HepG2 (cell line): ENCODE results near the gene GGA1. TPM values are rescaled to one million over a fixed set of nuclear protein-coding genes. Genes with fewer than 3 reads are reported as not detected.
A peak's percentile ranks its signal among the peaks of the same experiment; 100 is the strongest.

Experiments used
- ARHGAP35 ChIP-seq: sonication (generic); formaldehyde crosslinking; IDR thresholded peaks from 2 replicates; pipeline ENCODE4 v1.9.0; 2022; ENCODE audit warnings: mild to moderate bottlenecking, inconsistent platforms, moderate library complexity, missing genetic modification reagents, borderline replicate concordance
- CBX1 ChIP-seq: IDR thresholded peaks from one replicate; pipeline ENCODE4 v1.6.1; 2016; ENCODE audit warnings: antibody characterized with exemption, low read depth
- HOXD1 ChIP-seq: sonication (generic); formaldehyde crosslinking; IDR thresholded peaks from 2 replicates; pipeline ENCODE4 v1.5.0; 2020; ENCODE audit warnings: missing genetic modification reagents
- IKZF4 ChIP-seq: sonication (generic); formaldehyde crosslinking; IDR thresholded peaks from 2 replicates; pipeline ENCODE4 v1.5.1; 2020; ENCODE audit warnings: borderline replicate concordance, mild to moderate bottlenecking, low read depth, missing genetic modification reagents; ENCODE audit errors: not compliant biosample characterization
- MTA1 ChIP-seq: sonication (generic); formaldehyde crosslinking; IDR thresholded peaks from 2 replicates; pipeline ENCODE4 v1.4.0; 2020; ENCODE audit warnings: missing genetic modification reagents, mild to moderate bottlenecking, borderline replicate concordance
- MXI1 ChIP-seq: IDR thresholded peaks from 3 replicates; pipeline ENCODE4 v1.6.1; 2012; ENCODE audit warnings: low read depth, low read length, inconsistent platforms, borderline replicate concordance
- NR3C1 ChIP-seq: sonication (generic); formaldehyde crosslinking; IDR thresholded peaks from 2 replicates; pipeline ENCODE4 v1.4.0; 2020; ENCODE audit warnings: missing genetic modification reagents
- RFX5 ChIP-seq: IDR thresholded peaks from 2 replicates; pipeline ENCODE4 v1.6.1; 2011; ENCODE audit warnings: low read depth, low read length, improper control_type of control experiment
- SALL2 ChIP-seq: sonication (generic); formaldehyde crosslinking; IDR thresholded peaks from 2 replicates; pipeline ENCODE4 v1.8.1; 2023; ENCODE audit warnings: mild to moderate bottlenecking, missing genetic modification reagents, inconsistent platforms
- SOX6 ChIP-seq, 2 experiments: fragments of 450-650 bp in 1 of 2; sonication (generic) in 1 of 2; formaldehyde crosslinking in 1 of 2; IDR thresholded peaks; 2 replicates each; pipeline versions ENCODE4 v1.4.0 to v1.6.1; 2017 to 2020; ENCODE audit warnings: antibody characterized with exemption in 1 of 2, mild to moderate bottlenecking in 1 of 2, missing genetic modification reagents in 1 of 2
- ZBTB7B ChIP-seq: sonication (generic); formaldehyde crosslinking; IDR thresholded peaks from 2 replicates; pipeline ENCODE4 v1.4.0; 2020; ENCODE audit warnings: missing genetic modification reagents
- ZMAT5 ChIP-seq: sonication (generic); formaldehyde crosslinking; IDR thresholded peaks from 2 replicates; pipeline ENCODE4 v1.5.0; 2020; ENCODE audit warnings: mild to moderate bottlenecking, low read depth, missing genetic modification reagents, borderline replicate concordance
- ZNF143 ChIP-seq: sonication (generic); formaldehyde crosslinking; IDR thresholded peaks from 2 replicates; pipeline ENCODE4 v1.4.0; 2020; ENCODE audit warnings: missing genetic modification reagents
- ZNF234 ChIP-seq: sonication (generic); formaldehyde crosslinking; conservative IDR thresholded peaks from 2 replicates; pipeline ENCODE4 v1.5.1; 2020; ENCODE audit warnings: mild to moderate bottlenecking, missing genetic modification reagents
- ZNF256 ChIP-seq: sonication (generic); formaldehyde crosslinking; conservative IDR thresholded peaks from 2 replicates; pipeline ENCODE4 v1.4.0; 2020; ENCODE audit warnings: missing genetic modification reagents
- ZNF382 ChIP-seq: sonication (generic); formaldehyde crosslinking; IDR thresholded peaks from 2 replicates; pipeline ENCODE4 v1.5.0; 2020; ENCODE audit warnings: missing genetic modification reagents, mild to moderate bottlenecking, borderline replicate concordance
- ZNF513 ChIP-seq: sonication (generic); formaldehyde crosslinking; conservative IDR thresholded peaks from 2 replicates; pipeline ENCODE4 v1.5.0; 2020; ENCODE audit warnings: missing genetic modification reagents
- ZNF589 ChIP-seq: sonication (generic); formaldehyde crosslinking; conservative IDR thresholded peaks from 2 replicates; pipeline ENCODE4 v1.8.0; 2022; ENCODE audit warnings: mild to moderate bottlenecking, moderate library complexity, missing genetic modification reagents
- ZNF879 ChIP-seq: sonication (generic); formaldehyde crosslinking; IDR thresholded peaks from 2 replicates; pipeline ENCODE4 v1.8.1; 2023; ENCODE audit warnings: missing genetic modification reagents
- ZSCAN29 ChIP-seq: sonication (generic); formaldehyde crosslinking; conservative IDR thresholded peaks from 2 replicates; pipeline ENCODE4 v1.4.0; 2020; ENCODE audit warnings: mild to moderate bottlenecking, missing genetic modification reagents
- polyA plus RNA-seq, 8 experiments: library from polyadenylated mRNA; depleted of rRNA in 3 of 8; stranded (reverse) in 7 of 8; unstranded in 1 of 8; fragments of >200 nt; fragmentation: Illumina TruSeq in 4 of 8; extraction: Trizol in 4 of 8; gene quantifications; 2 replicates each; pipeline versions ENCODE4 v1.2.1 to v1.2.3, GENCODE V29; 2011 to 2016; ENCODE audit warnings: low read depth in 4 of 8, missing spikeins in 1 of 8, mixed read lengths in 1 of 8; ENCODE audit not compliant: insufficient read depth in 1 of 8
- total RNA-seq, 5 experiments: library from RNA; depleted of rRNA; stranded (reverse); fragments of >200 nt; fragmentation: Illumina TruSeq; extraction: Trizol; gene quantifications; 2 replicates each; pipeline ENCODE4 v1.2.3, GENCODE V29; 2016; ENCODE audit warnings: low read depth in 1 of 5
- TF ChIP-seq, protein P1 (sequence below): sonication (generic); formaldehyde crosslinking; IDR thresholded peaks from 2 replicates; pipeline ENCODE4 v1.9.0; 2022; ENCODE audit warnings: missing genetic modification reagents, mild to moderate bottlenecking, borderline replicate concordance
- TF ChIP-seq, protein P2 (sequence below): sonication (generic); formaldehyde crosslinking; IDR thresholded peaks from 2 replicates; pipeline ENCODE4 v1.5.0; 2020; ENCODE audit warnings: missing genetic modification reagents, mild to moderate bottlenecking, borderline replicate concordance
- TF ChIP-seq, protein P3 (sequence below): IDR thresholded peaks from 2 replicates; pipeline ENCODE4 v1.6.1; 2012; ENCODE audit warnings: low read depth, low read length, improper control_type of control experiment

GGA1 gene
- total and polyA plus RNA-seq, 2 of the 13 experiments (the other 11 are each of a cell fraction or from before 2014, with no cell fraction given) = 29.1 to 87.2 TPM

DNA sequence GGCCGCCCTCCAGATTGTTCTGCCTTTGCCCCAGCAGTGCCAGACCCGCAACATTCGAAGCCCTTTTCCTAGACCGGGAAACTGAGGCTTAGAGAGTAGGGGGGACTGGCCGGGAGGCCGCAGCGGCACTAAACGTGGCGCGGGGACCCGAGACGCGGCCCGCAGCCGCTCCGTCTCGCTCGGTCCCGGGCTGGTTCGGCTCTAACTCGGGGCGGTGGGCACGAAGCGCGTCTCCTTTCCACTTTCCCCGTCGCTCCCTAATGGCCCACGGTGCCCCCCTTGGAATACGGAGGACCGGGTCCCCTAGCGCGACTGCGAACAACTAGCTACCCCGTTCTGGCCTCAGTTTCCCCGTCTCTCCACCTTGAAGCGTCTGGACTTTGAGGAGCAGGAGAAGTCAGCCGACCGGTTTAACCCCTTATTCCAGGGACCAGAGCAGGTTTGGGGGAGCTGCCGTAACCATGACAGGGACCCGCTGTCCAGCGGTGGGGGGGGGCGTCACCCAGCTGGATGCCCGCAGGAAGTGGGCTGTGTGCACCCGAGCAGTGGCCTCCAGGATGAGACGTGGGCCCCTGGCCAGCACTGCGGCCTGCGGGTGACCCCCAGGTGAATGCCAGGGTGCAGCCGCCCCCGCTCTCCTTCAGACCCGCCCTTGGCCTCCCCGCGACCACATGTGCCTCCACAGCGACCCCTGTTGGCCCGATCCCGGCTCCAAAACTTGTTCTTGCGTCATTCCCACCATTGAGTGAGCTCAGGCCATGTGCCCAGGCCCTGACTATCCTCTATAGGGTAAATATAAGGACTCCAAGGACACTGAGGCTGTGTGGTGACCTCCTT is 47.2 kb upstream of the GGA1 start (continued):
- peak; percentile 40; the same call in 1 of the 2 replicates for TF ChIP-seq ZNF256 (CRISPR knock-in tag)
- TF ChIP-seq ZNF589 (CRISPR knock-in tag) = no peak
- TF ChIP-seq IKZF4 (CRISPR knock-in tag) = no peak
- TF ChIP-seq, protein P1, sequence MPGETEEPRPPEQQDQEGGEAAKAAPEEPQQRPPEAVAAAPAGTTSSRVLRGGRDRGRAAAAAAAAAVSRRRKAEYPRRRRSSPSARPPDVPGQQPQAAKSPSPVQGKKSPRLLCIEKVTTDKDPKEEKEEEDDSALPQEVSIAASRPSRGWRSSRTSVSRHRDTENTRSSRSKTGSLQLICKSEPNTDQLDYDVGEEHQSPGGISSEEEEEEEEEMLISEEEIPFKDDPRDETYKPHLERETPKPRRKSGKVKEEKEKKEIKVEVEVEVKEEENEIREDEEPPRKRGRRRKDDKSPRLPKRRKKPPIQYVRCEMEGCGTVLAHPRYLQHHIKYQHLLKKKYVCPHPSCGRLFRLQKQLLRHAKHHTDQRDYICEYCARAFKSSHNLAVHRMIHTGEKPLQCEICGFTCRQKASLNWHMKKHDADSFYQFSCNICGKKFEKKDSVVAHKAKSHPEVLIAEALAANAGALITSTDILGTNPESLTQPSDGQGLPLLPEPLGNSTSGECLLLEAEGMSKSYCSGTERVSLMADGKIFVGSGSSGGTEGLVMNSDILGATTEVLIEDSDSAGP (CRISPR knock-in tag) = no peak; the same call in 1 of the 2 replicates
- TF ChIP-seq ZNF234 (CRISPR knock-in tag) = no peak
- peak; percentile 94; the same call in 2 of the 3 replicates for TF ChIP-seq MXI1
- no peak for TF ChIP-seq ZNF382 (CRISPR knock-in tag)
- TF ChIP-seq MTA1 (CRISPR knock-in tag) = peak; percentile 89
- 0 out of 2 replicates have a peak, but pooled peaks have one; percentile 23 for TF ChIP-seq ZNF879
- TF ChIP-seq ZMAT5 (CRISPR knock-in tag) = no peak
- peak; percentile 72 for TF ChIP-seq HOXD1 (CRISPR knock-in tag)
- TF ChIP-seq ARHGAP35 = peak; percentile 51; the same call in 1 of the 2 replicates
- TF ChIP-seq SALL2 (CRISPR knock-in tag) = peak; percentile 85
- peak; percentile 80 for TF ChIP-seq ZBTB7B (CRISPR knock-in tag)
- no peak for TF ChIP-seq SOX6 (IDR thresholded peaks at IDR 0.05)
- peak; percentile 85 for TF ChIP-seq SOX6 (CRISPR knock-in tag; IDR thresholded peaks at IDR 0.05)
- peak; percentile 59 for TF ChIP-seq CBX1
- TF ChIP-seq ZSCAN29 = no peak
- TF ChIP-seq, protein P2, sequence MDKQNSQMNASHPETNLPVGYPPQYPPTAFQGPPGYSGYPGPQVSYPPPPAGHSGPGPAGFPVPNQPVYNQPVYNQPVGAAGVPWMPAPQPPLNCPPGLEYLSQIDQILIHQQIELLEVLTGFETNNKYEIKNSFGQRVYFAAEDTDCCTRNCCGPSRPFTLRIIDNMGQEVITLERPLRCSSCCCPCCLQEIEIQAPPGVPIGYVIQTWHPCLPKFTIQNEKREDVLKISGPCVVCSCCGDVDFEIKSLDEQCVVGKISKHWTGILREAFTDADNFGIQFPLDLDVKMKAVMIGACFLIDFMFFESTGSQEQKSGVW = no peak; the same call in 1 of the 2 replicates
- no peak for TF ChIP-seq ZNF513 (CRISPR knock-in tag)
- TF ChIP-seq NR3C1 (CRISPR knock-in tag) = no peak
- TF ChIP-seq, protein P3, sequence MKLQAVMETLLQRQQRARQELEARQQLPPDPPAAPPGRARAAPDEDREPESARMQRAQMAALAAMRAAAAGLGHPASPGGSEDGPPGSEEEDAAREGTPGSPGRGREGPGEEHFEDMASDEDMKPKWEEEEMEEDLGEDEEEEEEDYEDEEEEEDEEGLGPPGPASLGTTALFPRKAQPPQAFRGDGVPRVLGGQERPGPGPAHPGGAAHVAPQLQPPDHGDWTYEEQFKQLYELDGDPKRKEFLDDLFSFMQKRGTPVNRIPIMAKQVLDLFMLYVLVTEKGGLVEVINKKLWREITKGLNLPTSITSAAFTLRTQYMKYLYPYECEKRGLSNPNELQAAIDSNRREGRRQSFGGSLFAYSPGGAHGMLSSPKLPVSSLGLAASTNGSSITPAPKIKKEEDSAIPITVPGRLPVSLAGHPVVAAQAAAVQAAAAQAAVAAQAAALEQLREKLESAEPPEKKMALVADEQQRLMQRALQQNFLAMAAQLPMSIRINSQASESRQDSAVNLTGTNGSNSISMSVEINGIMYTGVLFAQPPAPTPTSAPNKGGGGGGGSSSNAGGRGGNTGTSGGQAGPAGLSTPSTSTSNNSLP = peak; percentile 66
- 0 out of 2 replicates have a peak, but pooled peaks have one; percentile 15 for TF ChIP-seq RFX5
- no peak for TF ChIP-seq ZNF143 (CRISPR knock-in tag)
